Subcutaneous abdominal adipose tissue (tissue), 5 donors: Measurements from ENCODE around the gene SDR39U1.

Experiments
- H3K27ac ChIP-seq: one replicate; pipeline ENCODE4 v1.7.0; 2013; ENCODE audit warnings: low read depth, mild to moderate bottlenecking, inconsistent platforms, low read length, moderate library complexity
- H3K27me3 ChIP-seq, 5 donors: one replicate each; pipeline ENCODE4 v1.7.0; 2013; ENCODE audit warnings: low read length in 5 of 5, inconsistent platforms in 1 of 5; ENCODE audit not compliant: control insufficient read depth in 5 of 5, insufficient read depth in 4 of 5
- H3K36me3 ChIP-seq, 5 donors: one replicate each; pipeline ENCODE4 v1.7.0; 2013; ENCODE audit warnings: low read length in 5 of 5; ENCODE audit not compliant: control insufficient read depth in 5 of 5, insufficient read depth in 5 of 5
- H3K4me1 ChIP-seq, 5 donors: one replicate each; pipeline ENCODE4 v1.7.0; 2013; ENCODE audit warnings: low read length in 5 of 5, mild to moderate bottlenecking in 3 of 5, moderate library complexity in 1 of 5; ENCODE audit not compliant: control insufficient read depth in 5 of 5, insufficient read depth in 5 of 5
- H3K4me3 ChIP-seq, 5 donors: one replicate each; pipeline ENCODE4 v1.7.0; 2013; ENCODE audit warnings: low read length in 5 of 5, low read depth in 1 of 5
- H3K9ac ChIP-seq, 5 donors: one replicate each; pipeline ENCODE4 v1.7.0; 2013; ENCODE audit warnings: low read length in 5 of 5, mild to moderate bottlenecking in 4 of 5, moderate library complexity in 3 of 5
- H3K9me3 ChIP-seq, 5 donors: one replicate each; pipeline ENCODE4 v1.7.0; 2013; ENCODE audit warnings: low read length in 5 of 5; ENCODE audit not compliant: control insufficient read depth in 5 of 5
- donor health status: healthy.
- donor health status: healthy.
- donor health status: healthy.
- donor health status: healthy.
- donor health status: healthy.

SDR39U1 gene

GRCh38 chr14:24422694-24423601 lies 19.6 kb downstream of the SDR39U1 start:
- Histone ChIP-seq H3K9me3 (no peaks in the 10 kb centered on the region), H3K36me3 (no peaks in the 10 kb centered on the region), H3K27me3 (peaks cover 0 to 7% (median 0%) of the 10 kb centered on the region in 5 donors), H3K4me1 (peaks cover 0 to 25% (median 6%) of the 10 kb centered on the region in 5 donors), H3K27ac (no peak overlapping the region), H3K9ac (no peak overlapping the region), H3K4me3 (no peak overlapping the region)

- H3K36me3 ChIP-seq, result no peaks in the 10 kb centered on the region
- no peak overlapping the region for H3K9ac ChIP-seq
- peaks cover 0 to 8% (median under 1%) of the 10 kb centered on the region in 5 donors for H3K27me3 ChIP-seq
- no peaks in the 10 kb centered on the region for H3K9me3 ChIP-seq
- no peak overlapping the region for H3K4me3 ChIP-seq
- H3K27ac ChIP-seq, result no peak overlapping the region
- H3K4me1 ChIP-seq, result peaks cover 0 to 25% (median 6%) of the 10 kb centered on the region in 5 donors
These were observed 20.3 kb downstream of the SDR39U1 start for GRCh38 chr14:24422261-24422660.

GRCh38 chr14:24418492-24418873 lies 24.1 kb downstream of the SDR39U1 start:
- H3K27me3 ChIP-seq, result peaks cover 0 to 14% (median 9%) of the 10 kb centered on the region in 5 donors
- H3K9me3 ChIP-seq, result no peaks in the 10 kb centered on the region
- no peak overlapping the region for H3K9ac ChIP-seq
- no peak overlapping the region for H3K27ac ChIP-seq
- peaks cover 0 to 14% (median 0%) of the 10 kb centered on the region in 5 donors for H3K4me1 ChIP-seq
- no peak overlapping the region for H3K4me3 ChIP-seq
- H3K36me3 ChIP-seq, result peaks cover 0 to 26% (median 21%) of the 10 kb centered on the region in 5 donors

- Histone ChIP-seq H3K27ac (no peak overlapping the region), H3K36me3 (peaks cover 0 to 31% (median 26%) of the 10 kb centered on the region in 5 donors), H3K4me1 (peaks cover 0 to 16% (median 2%) of the 10 kb centered on the region in 5 donors), H3K9ac (no peak overlapping the region), H3K27me3 (peaks cover 0 to 14% (median 9%) of the 10 kb centered on the region in 5 donors), H3K4me3 (no peak overlapping the region), H3K9me3 (no peaks in the 10 kb centered on the region)
These were observed 24.6 kb downstream of the SDR39U1 start for GRCh38 chr14:24417832-24418491.

GRCh38 chr14:24416932-24417619 lies 25.5 kb downstream of the SDR39U1 start:
- Histone ChIP-seq H3K27me3 (peaks cover 0 to 14% (median 9%) of the 10 kb centered on the region in 5 donors), H3K4me3 (no peak overlapping the region), H3K9me3 (no peaks in the 10 kb centered on the region), H3K27ac (no peak overlapping the region), H3K36me3 (peaks cover 0 to 39% (median 32%) of the 10 kb centered on the region in 5 donors), H3K9ac (no peak overlapping the region), H3K4me1 (peaks cover 0 to 23% (median 3%) of the 10 kb centered on the region in 5 donors)

- peaks cover 0 to 14% (median 9%) of the 10 kb centered on the region in 5 donors for H3K27me3 ChIP-seq
- H3K9ac ChIP-seq, result no peak overlapping the region
- no peak overlapping the region for H3K4me3 ChIP-seq
- H3K9me3 ChIP-seq, result no peaks in the 10 kb centered on the region
- H3K36me3 ChIP-seq, result peaks cover 0 to 45% (median 35%) of the 10 kb centered on the region in 5 donors
- H3K4me1 ChIP-seq, result peaks cover 0 to 23% (median 3%) of the 10 kb centered on the region in 5 donors
- no peak overlapping the region for H3K27ac ChIP-seq
These were observed 26.2 kb downstream of the SDR39U1 start for GRCh38 chr14:24416254-24416931.

GRCh38 chr14:24415421-24416253 lies 26.9 kb downstream of the SDR39U1 start:
- peaks cover 0 to 53% (median 41%) of the 10 kb centered on the region in 5 donors for H3K36me3 ChIP-seq
- no peak overlapping the region for H3K27ac ChIP-seq
- peaks cover 0 to 23% (median 3%) of the 10 kb centered on the region in 5 donors for H3K4me1 ChIP-seq
- no peak overlapping the region for H3K9ac ChIP-seq
- H3K9me3 ChIP-seq, result no peaks in the 10 kb centered on the region
- H3K4me3 ChIP-seq, result no peak overlapping the region
- H3K27me3 ChIP-seq, result peaks cover 0 to 14% (median 9%) of the 10 kb centered on the region in 5 donors

- peaks cover 0 to 60% (median 49%) of the 10 kb centered on the region in 5 donors for H3K36me3 ChIP-seq
- H3K27me3 ChIP-seq, result peaks cover 0 to 11% (median 9%) of the 10 kb centered on the region in 5 donors
- peaks cover 0 to 23% (median 3%) of the 10 kb centered on the region in 5 donors for H3K4me1 ChIP-seq
These were observed 27.7 kb downstream of the SDR39U1 start for GRCh38 chr14:24414732-24415420.

More at GRCh38 chr14:24414732-24415420, 27.7 kb downstream of the SDR39U1 start:
- Histone ChIP-seq H3K9ac (no peak overlapping the region), H3K27ac (no peak overlapping the region), H3K9me3 (no peaks in the 10 kb centered on the region), H3K4me3 (no peak overlapping the region)
